Measurements from ENCODE around the gene MT1M.

MT1M gene

GRCh38 chr16:56681939-56682702 is 49.7 kb downstream of the MT1M start, which contains the start of gene MT1X:
Gene MT1X, plus strand, starts transcription at chr16:56682470. Its CDS starts 71 bp downstream, at chr16:56682541.
- peak within 1 kb of the TSS; percentile 87 for H3K4me2 ChIP-seq (ENCODE audit: low read length)
- H3K4ac ChIP-seq (ENCODE audit: low read depth, low read length): peak within 1 kb of the TSS; percentile 6
- H4K12ac ChIP-seq (ENCODE audit: low read depth, low read length): peak within 1 kb of the TSS; percentile 73
- no peak within 1 kb of the TSS for H2BK12ac ChIP-seq (ENCODE audit: low read length)
- DNase-seq: peak; percentile 93 to 95
- H2AFZ ChIP-seq (ENCODE audit: insufficient read depth, low read length, poor library complexity): peak within 1 kb of the TSS; percentile 85
- peak within 1 kb of the TSS; percentile 72 for H3K14ac ChIP-seq (ENCODE audit: low read length)
- H3K4me3 ChIP-seq (ENCODE audit: low read depth, low read length): peak within 1 kb of the TSS; percentile 73
- peak within 1 kb of the TSS; percentile 36 for H4K91ac ChIP-seq (ENCODE audit: low read depth, low read length)
- H3K4me1 ChIP-seq (ENCODE audit: control insufficient read depth in 1 of 2, insufficient read depth in 2 of 2, low read length in 2 of 2): peaks cover 4 to 10% of the 10 kb centered on the region in 2 experiments
- peak within 1 kb of the TSS; percentile 29 for H2BK120ac ChIP-seq (ENCODE audit: insufficient read depth, low read length, poor library complexity)
- H3K23ac ChIP-seq (ENCODE audit: low read length): no peak within 1 kb of the TSS
- peaks cover 1% of the 10 kb centered on the region for H3K79me2 ChIP-seq (ENCODE audit: control insufficient read depth, insufficient read depth, low read length, poor library complexity)
- H3K27me3 ChIP-seq (ENCODE audit: insufficient read depth, low read length): no peaks in the 10 kb centered on the region
- H4K8ac ChIP-seq (ENCODE audit: low read depth, low read length): peak within 1 kb of the TSS; percentile 79
- H3K27ac ChIP-seq (ENCODE audit: low read depth, low read length): no peak within 1 kb of the TSS
- no peak within 1 kb of the TSS for H2AK5ac ChIP-seq (ENCODE audit: low read length)
- H3K36me3 ChIP-seq (ENCODE audit: control insufficient read depth in 1 of 2, insufficient read depth in 2 of 2, low read length in 2 of 2): no peaks in the 10 kb centered on the region
- H3K18ac ChIP-seq (ENCODE audit: low read length): peak within 1 kb of the TSS; percentile 63
- peaks cover 8% of the 10 kb centered on the region for H3K79me1 ChIP-seq (ENCODE audit: low read length)
- H3K9ac ChIP-seq (ENCODE audit: low read length): peak within 1 kb of the TSS; percentile 77
- WGBS (ENCODE audit: extremely low coverage, insufficient coverage, insufficient read length): no CpG with 5 or more reads among the region's 49 CpGs
- peaks cover 1% of the 10 kb centered on the region for H3K9me3 ChIP-seq (ENCODE audit: insufficient read depth, low read depth, low read length)
- no peak within 1 kb of the TSS for H2BK5ac ChIP-seq (ENCODE audit: low read depth, low read length, poor library complexity)

DNA sequence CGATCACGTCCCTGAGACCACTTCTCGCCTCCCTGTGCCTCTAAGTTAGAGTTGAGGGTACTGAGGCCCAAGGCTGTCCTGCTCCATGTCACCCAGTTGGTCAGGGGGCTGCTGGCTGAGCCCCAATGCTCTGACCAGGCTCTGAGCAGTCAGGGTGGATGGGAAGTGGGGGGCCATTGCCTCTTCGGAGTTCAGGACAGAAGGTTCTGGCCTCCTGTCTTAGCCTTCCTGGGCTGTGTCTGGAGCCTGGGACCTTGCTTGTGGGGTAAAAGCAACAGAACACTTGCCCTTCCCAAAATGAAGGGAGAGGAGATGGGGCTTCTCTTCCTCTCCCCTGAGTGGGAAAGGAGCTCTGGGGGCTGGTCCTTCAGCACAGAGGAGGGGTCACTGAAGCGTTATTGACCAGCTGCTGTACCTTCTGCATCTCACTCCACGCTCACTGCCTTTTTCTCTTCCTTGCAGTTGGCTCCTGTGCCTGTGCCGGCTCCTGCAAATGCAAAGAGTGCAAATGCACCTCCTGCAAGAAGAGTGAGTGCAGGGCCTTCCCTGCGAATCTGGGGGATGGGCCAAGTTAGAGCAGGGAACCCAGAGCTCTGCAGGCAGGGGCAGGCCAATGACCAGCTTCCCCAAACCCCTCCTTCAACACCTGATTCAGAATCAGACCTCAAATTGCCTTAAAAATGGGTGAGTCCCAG is 50.4 kb downstream of the MT1M start:
- H3K4me2 ChIP-seq (ENCODE audit: low read length): peak overlapping the region; percentile 87
- no peak overlapping the region for H3K18ac ChIP-seq (ENCODE audit: low read length)
- peaks cover 1% of the 10 kb centered on the region for H3K79me2 ChIP-seq (ENCODE audit: control insufficient read depth, insufficient read depth, low read length, poor library complexity)
- H3K4ac ChIP-seq (ENCODE audit: low read depth, low read length): no peak overlapping the region
- peak overlapping the region; percentile 1 for H4K8ac ChIP-seq (ENCODE audit: low read depth, low read length)
- no peak overlapping the region for H3K27ac ChIP-seq (ENCODE audit: low read depth, low read length)
- H3K14ac ChIP-seq (ENCODE audit: low read length): peak overlapping the region; percentile 72
- H3K27me3 ChIP-seq (ENCODE audit: insufficient read depth, low read length): no peaks in the 10 kb centered on the region
- no peak overlapping the region for H2BK120ac ChIP-seq (ENCODE audit: insufficient read depth, low read length, poor library complexity)
- no peaks in the 10 kb centered on the region for H3K36me3 ChIP-seq (ENCODE audit: control insufficient read depth in 1 of 2, insufficient read depth in 2 of 2, low read length in 2 of 2)
- WGBS (ENCODE audit: extremely low coverage, insufficient coverage, insufficient read length): no CpG with 5 or more reads among the region's 8 CpGs
- peak overlapping the region; percentile 16 for H4K91ac ChIP-seq (ENCODE audit: low read depth, low read length)
- H2AK5ac ChIP-seq (ENCODE audit: low read length): no peak overlapping the region
- peaks cover 1% of the 10 kb centered on the region for H3K9me3 ChIP-seq (ENCODE audit: insufficient read depth, low read depth, low read length)
- no peak overlapping the region for H3K23ac ChIP-seq (ENCODE audit: low read length)
- H3K9ac ChIP-seq (ENCODE audit: low read length): peak overlapping the region; percentile 77
- H4K12ac ChIP-seq (ENCODE audit: low read depth, low read length): no peak overlapping the region
- peaks cover 8% of the 10 kb centered on the region for H3K79me1 ChIP-seq (ENCODE audit: low read length)
- H2BK5ac ChIP-seq (ENCODE audit: low read depth, low read length, poor library complexity): no peak overlapping the region
- H3K4me1 ChIP-seq (ENCODE audit: control insufficient read depth in 1 of 2, insufficient read depth in 2 of 2, low read length in 2 of 2): peaks cover 4 to 10% of the 10 kb centered on the region in 2 experiments
- no peak overlapping the region for H2BK12ac ChIP-seq (ENCODE audit: low read length)
- peak overlapping the region; percentile 67 for H3K4me3 ChIP-seq (ENCODE audit: low read depth, low read length)
- peak overlapping the region; percentile 63 for H2AFZ ChIP-seq (ENCODE audit: insufficient read depth, low read length, poor library complexity)
- DNase-seq: no peak

All from trophoblast cell (in vitro differentiated cells and primary cell).